OCI-M1 (cell line): ENCODE measurements around the gene CYB561D2.
"Not testable (repeated sequence)": the region's sequence is repeated elsewhere in the genome, so short reads cannot be mapped to it uniquely, and the experiment has no call there.

Source experiments
- DNase-seq: peaks from one replicate; lab custom pipeline; 2025; lab: John Stamatoyannopoulos, UW

The CYB561D2 gene

DNA sequence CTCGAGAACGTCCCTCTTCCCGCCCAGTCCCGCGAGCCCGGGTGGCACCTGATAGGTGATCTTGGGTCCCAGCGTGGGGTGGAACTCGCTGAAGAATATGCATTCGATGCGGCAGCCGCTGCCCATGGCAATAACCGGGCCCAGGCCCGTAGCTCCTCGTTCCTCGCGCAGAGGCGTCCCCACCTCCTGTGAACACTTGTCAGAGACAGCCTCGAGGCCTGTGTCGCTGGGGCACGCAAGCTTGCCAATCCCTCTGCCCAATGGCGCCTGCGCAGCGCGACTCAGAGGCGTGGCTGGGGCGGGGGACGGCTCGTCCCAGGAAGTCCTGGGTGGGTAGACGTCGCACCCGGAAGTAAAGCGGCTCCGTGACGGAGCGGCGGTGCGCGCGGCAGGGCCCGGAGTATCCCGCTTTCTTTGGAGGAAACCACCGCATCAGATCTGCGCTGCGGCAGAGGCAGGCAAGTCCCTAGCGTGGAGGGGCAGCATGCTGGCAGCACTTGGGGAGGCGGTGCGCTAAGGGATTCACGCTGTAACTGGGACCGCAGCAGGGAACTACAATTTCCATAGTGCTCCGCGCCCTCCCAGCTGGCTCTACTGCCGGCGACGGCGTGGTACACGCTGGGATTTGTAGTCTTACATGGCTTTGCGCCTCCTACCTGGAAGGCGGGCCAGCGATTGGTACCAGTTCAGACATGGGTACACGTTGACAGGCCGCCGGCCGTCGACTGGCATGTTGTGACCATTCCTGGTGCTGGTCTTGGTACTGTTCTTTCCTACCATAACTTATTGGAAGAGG, at the start of gene CYB561D2, which contains the start of gene NPRL2:
Gene CYB561D2 (plus strand): TSS at position 336 of the 796 bp plus-strand sequence. CDS start 572 bp downstream, outside the sequence.
Gene NPRL2 (minus strand): TSS at position 249 of the 796 bp plus-strand sequence. CDS start 123 bp downstream, at position 126.
- peak; percentile 94 for DNase-seq

GRCh38 chr3:50302095-50303012, 48.3 kb upstream of the CYB561D2 start:
- DNase-seq = no peak

DNA sequence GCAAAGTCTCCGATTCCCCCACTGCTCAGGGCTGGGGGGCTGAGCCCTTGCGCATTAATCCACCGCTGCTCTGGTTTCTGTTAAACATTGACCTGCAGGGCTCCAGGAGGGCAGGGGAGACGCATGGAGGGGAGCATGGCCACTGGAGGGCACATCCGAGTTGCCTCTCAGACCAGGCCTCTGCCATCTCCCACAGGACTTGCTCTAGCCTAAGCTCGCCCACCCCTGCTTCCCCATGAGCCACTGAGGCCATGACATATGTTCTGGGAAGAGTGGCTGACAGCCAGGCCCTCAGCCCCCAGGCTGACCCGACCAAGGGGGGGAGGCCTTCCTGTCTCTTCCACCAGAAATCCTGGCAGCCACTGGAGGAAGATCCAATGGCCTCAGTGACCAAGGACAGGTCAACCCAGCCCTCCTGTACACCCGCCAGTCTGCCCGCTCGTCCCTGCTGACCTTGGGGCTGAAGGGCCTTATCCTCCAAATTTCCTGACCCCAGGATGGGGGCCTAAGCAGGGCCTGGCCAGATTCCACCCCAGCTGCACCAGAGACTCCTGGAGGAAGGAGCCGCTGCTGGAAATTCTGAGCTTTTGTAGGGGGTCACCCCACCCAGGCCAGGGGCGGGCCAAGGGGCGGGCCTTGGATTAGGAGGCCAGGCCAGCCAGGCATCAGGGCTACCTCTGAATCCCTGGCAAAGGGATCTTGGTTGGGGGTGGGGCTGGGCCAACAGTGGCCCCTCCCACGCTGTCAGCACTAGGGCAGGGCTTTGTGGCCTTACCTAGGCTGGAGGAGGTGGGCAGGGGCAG, 47.4 kb upstream of the CYB561D2 start, which contains the start of gene HYAL1:
Gene HYAL1 (minus strand): TSS at position 562 of the 803 bp plus-strand sequence. CDS start 618 bp downstream, outside the sequence.
- no peak for DNase-seq

DNA sequence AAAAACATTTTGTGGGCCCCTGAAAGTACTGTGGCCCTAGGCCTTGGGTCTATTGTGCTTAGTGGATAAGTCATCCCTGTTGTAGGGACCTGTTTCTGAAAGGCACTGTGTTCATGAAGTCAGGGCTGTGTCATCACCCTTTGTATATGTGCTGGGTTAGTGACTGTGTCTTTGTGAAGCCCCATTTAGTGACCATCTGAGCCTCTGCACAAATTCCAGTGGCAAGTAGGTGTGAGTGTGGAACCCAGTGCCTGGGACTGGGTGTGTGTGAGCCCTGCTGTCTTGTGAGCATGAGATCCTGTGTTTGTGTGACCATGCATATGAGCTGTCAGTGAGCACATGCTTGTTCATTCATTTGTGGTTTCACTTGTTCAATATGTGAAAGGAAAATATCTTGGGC, 46.1 kb upstream of the CYB561D2 start:
- no peak for DNase-seq

- not testable (repeated sequence) for DNase-seq
These were observed 38.6 kb upstream of the CYB561D2 start for GRCh38 chr3:50312041-50312440.

- DNase-seq = no peak
These were observed 36.3 kb upstream of the CYB561D2 start for GRCh38 chr3:50314342-50314741.

DNA sequence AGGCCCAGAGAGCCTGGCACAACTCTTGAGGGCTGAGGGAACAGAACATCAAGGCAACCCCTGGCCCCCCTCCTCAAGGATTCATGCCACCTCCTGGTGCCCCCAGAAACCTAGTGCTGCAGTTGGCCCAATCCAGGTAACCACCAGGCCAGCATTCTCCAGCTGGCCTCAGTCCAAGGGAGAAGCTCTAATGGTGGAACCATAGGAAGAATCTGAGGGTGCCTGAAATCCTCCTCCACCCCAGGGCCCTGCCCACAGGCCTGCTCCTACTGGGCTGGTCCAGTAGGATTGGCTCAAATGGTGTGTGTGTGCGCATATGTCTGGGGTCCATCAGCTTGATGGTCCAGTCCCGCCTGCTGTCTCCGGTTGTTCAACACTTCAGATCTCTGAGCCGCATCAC, 35.8 kb upstream of the CYB561D2 start:
- DNase-seq = no peak

DNA sequence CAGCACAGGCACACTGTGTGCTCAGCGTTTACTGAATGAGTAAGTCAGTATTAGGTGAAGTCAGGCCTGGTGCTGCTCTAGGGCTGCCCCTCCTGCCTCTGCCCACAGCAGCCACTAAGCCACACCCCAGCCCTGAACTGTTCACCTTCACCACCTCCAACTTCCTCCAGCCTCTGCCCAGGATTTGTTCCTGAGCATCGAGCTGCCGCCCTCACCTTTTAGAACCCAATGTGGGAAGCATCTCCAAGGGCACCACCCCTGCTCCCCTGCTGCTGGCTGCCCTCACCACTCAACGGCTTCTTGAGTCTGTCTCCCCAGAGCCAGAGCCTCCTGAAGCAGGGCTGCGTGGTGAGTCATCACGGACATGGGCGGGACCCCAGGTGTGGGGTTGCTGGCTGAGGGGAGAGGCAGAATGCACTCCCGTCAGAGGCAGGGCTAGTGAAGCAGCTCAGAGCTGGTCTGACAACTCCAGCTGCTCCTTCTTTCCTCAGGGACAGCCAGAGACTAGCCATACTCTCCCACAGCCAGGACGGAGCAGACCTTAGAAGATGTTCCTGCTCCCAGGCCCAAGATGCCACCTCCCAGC, 33.9 kb upstream of the CYB561D2 start:
- no peak for DNase-seq

DNA sequence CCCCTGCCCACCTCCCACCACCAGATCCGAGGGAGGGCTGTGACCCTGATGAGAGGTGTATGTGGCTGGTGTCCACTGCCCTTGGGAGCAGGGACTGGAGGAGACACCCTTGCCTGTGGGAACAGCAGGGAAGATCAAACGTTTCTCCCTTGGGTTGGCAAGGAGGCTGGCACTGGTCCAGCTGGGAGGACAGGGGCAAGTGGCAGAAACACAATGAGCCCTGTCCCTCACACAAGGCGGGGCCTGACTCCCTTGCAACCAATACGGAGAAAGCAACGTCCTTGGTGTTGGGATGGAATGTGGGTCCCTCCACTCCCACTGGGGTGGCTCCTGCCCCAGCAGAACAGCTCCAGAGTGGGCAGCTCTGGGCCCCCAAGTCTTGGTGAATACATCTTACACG, 33.4 kb upstream of the CYB561D2 start:
- no peak for DNase-seq

DNA sequence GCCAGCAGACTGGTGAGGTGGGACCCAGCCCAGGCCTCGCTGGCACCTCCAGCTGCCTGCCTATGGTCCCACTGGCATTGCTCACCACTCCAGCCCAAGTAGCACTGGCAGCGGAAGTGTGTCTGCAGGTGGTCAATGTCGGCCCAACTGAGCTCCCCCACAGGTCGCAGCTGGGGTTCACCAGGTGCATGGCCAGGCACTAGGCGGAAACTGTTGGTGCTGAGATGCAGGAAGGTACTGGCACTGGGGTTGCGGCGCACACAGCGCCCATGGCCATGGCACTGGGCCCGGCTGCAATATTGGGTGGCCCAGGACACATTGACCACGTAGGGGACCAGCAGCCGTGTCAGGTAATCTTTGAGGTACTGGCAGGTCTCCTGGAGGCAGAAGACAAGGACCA, 32.5 kb upstream of the CYB561D2 start:
- no peak for DNase-seq

GRCh38 chr3:50318615-50319014, 32.0 kb upstream of the CYB561D2 start:
- no peak for DNase-seq

DNA sequence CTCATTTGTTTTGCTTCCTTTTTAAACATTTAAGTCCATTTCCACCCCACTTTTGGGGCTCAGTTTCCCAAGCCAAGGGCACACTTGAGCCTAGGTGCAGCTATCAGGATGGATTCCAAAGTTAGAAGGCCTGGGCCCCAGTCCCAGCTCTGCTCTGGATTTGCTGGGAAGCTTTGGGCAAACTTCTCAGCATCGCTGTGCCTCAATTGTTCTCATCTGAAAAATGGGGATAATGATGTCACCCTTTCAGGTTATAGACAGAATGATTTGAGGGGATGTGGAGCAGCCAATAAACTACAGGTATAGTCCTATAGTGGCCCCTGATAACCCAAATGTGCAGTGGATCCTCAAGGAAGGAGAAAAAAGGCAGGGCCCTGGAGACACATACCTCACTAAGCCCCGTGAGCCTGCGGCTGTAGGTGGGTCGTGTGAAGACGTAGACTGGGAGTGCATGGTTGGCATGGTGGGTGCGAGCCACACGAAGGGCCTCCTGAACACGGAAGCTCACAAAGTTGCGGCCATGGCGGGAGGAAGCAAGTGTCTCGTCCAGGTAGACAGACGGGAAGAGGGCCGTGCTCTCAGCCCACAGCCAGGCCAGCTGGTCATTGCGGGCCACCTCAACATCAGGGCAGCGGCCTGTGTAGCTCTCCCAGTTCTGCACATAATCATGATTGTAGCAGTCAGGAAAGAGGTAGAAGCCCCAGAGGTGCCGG, 31.3 kb upstream of the CYB561D2 start:
- DNase-seq = no peak

DNA sequence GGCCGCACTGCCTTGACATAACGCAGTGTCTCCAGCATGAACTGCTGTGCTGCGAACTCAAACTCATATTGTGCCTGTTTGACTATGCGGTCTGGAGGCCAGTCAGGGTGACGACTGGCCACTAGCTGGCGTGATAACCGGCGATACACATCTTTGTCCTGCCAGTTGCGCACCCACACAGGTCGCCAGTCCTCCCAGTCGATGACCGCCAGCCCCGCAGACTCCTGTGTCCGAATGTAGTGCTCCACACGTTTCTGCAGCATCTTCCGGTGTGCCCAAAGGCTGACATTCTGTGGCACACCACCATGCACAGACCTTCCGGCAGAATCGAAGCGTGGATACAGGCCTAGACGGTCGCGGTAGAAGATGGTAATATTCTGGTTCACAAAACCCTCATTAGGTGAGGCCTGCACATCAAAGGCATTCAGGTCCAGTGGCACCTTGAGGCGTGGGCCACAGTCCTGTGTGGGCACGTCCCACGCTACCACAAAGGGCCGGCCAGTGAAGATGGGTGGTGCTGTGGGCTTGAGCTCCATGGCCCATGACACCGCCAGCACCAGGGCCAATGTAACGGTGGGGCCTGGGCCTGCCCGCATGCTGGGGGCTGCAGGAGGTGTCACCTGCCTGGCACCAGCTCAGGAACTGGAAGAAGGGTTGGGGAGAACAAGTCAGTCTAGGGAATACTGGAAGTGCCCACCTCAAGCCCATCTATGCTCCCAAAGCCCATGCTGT, 30.6 kb upstream of the CYB561D2 start:
- no peak for DNase-seq

DNA sequence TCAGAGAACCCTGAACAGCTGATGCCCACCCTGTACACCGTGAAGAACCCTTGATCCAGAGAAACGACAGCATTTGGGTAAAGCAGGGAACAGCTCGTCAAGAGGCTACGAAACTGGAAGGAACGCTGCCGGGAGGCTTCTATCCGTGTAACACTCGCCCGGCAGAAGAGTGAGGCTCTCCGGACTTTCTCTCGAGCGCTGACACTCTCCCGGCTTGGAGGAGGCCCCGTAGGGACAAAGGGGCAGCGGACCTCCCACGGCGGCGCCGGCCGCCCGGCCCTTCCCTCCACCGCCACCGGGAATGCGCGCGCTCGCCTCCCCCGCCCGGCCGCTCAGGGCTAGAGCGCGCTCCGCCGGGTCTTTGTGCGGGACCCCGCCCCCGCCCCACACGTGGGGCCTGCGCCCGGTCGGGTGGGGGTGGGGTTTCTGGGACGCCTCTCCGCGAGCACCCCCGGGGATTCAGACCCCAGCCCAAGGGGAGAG, 29.8 kb upstream of the CYB561D2 start:
- peak; percentile 79 for DNase-seq

GRCh38 chr3:50321336-50322114, 29.1 kb upstream of the CYB561D2 start:
- peak; percentile 87 for DNase-seq

DNA sequence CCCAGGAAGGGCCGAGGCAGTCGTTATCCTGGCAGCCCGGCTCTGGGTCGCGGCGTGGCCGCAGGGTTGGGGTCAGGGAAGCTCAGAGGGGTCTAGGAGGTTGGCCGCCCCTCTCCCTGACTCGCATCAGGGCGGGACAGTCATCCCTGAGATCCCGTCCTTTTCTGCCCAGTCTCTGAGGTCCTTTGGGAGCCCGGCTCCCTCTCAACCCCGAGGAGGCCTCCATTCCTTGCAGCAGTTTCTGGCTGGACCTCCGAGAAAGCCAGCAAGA, 28.6 kb upstream of the CYB561D2 start:
- DNase-seq = no peak

GRCh38 chr3:50322386-50323091, 28.1 kb upstream of the CYB561D2 start, which contains the start of gene HYAL2:
Gene HYAL2 (minus strand): TSS chr3:50322745. CDS start chr3:50320489, 2,256 bp downstream.
- no peak for DNase-seq

GRCh38 chr3:50323092-50323600, 27.5 kb upstream of the CYB561D2 start:
- DNase-seq = no peak
